ENCODE results near the gene SANBR. TPM values are rescaled to one million over a fixed set of nuclear protein-coding genes. Genes with fewer than 3 reads are reported as not detected.

Gene SANBR
- total RNA-seq (ENCODE audit: low replicate concordance): 8.5 and 15.0 TPM in 2 replicates

DNA sequence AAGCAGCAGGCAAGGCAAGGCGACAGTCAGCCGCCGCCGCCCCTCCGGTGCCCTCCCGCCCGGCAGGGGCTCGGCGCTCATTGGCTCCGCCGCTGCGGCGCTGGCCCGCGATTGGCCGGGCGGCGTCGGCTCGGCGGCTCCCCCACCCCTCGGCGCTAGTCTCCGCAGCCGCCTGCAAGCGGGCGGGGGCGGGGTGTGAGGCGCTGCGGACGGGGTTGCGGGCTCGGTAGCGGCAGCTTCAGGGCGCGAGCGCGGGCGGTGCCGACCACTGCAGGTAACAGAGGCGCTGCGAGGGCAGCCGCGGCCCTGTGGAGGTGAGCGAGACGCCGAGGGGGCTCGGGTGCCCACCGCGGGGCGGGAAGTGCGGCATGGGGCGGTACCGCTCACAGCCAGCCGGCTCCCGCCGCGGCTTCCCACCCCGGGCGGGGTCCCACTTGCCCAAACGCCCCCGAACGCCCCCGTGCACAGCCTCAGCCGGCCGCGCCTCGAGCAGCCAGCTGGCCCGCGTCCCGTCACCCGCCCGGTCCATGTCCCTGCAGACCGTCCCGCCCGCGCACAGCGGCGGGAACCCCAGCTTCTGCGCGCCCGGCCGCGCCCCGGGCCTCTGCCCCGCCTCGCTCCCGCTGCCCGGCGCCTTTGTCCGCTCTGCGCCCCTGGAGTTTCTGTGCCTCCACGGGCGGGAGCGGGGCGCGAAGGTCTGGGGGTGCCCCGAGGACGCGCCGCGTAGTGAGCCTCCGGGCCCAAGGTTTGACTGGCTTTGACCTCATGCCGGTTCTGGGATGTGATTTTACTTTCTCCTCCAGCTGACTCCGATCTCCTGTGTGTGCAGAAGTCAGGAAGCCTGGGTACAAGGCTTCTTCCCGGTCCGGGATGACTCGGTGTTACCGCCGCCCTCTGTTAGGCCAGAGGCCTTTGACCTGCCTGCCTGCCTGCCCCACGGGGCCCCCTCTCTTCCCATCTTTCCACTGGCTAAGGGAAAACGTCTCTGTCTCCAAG is at the start of gene SANBR:
Gene SANBR (plus strand): TSS at position 158 of the 996 bp plus-strand sequence. CDS start 4,480 bp downstream, outside the sequence.

DNA sequence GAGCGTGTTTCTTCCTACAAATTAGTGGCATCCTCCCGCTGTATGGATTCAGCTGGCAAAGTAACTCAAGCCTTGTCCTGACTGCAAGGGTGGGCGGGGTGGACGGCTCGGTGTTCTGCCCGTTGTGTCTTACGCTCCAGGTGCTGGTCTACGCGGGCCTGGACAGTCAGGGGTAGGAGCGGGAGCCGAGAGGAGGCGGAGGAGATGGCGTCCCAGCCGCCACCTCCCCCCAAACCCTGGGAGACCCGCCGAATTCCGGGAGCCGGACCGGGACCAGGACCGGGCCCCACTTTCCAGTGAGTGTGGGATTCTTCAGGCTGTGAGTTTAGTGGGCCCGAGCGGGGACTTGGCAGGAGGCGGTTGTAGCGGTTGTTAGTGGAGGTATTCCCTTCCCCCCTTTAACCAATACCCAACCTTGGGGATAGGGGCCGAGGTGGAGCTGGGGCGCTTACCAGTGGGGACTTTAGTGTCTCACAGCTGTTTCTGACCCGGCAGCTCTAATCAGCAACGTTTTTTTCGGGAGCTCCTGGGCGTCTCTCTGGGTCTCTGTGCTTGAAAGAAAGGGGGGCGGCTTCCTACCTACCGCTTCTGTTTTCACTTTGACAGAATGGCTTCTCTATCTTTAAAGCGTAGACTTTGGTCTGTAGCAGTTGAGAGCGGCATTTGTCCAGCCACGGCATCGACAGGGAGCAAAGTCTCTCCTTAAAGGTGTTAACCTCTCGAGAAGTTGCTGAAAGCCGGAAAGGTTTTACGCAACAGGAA is 47.9 kb upstream of the SANBR start, which contains the start of the genes PEX13 and PUS10:
Gene PEX13 (plus strand): TSS at position 165 of the 762 bp plus-strand sequence. CDS start 40 bp downstream, at position 205.
Gene PUS10 (minus strand): TSS at position 700 of the 762 bp plus-strand sequence. CDS start 6,365 bp downstream, outside the sequence.

Other genes with a start within 250 kb of the SANBR start
- gene REL, start 184.3 kb upstream of the SANBR start, total RNA-seq (ENCODE audit: low replicate concordance): 2.1 and 2.8 TPM in 2 replicates
- 10.4 and 26.2 TPM in 2 replicates for gene PEX13, start 48.2 kb upstream of the SANBR start, total RNA-seq (ENCODE audit: low replicate concordance)
- 2.9 and 5.2 TPM in 2 replicates for gene PUS10, start 47.6 kb upstream of the SANBR start, total RNA-seq (ENCODE audit: low replicate concordance)
- gene C2orf74, start 96.3 kb downstream of the SANBR start, total RNA-seq (ENCODE audit: low replicate concordance): 8.0 and 16.8 TPM in 2 replicates